HCT116 (cell line): ENCODE data around the gene NHLRC1. TPM values are rescaled to one million over a fixed set of nuclear protein-coding genes. Genes with fewer than 3 reads are reported as not detected.

Experiments
- ATAC-seq: fragments of 200-7000 bp; cut with Tn5 transposase; 2 replicates; pipeline ENCODE4 v1.9.1; 2020; ENCODE audit warnings: mild to moderate bottlenecking, moderate library complexity
- BruUV-seq: library from RNA; stranded (reverse); fragments of 400-500 nt; replicated peaks from 2 replicates; lab custom pipeline; 2021; lab: Mats Ljungman, UMichigan
- CTCF ChIA-PET: fragments of 300-600 bp; sonication (Branson Sonifier 250); formaldehyde crosslinking; loops from one replicate; lab custom pipeline; 2021; ENCODE audit warnings: antibody characterized with exemption; lab: Charles Lee
- POLR2A ChIA-PET: fragments of 300-600, 350-600 bp; sonication (Branson Sonifier 250); formaldehyde crosslinking; loops from one replicate; lab custom pipeline; 2021; ENCODE audit warnings: antibody characterized with exemption; lab: Charles Lee
- RAD21 ChIA-PET, 2 experiments: fragments of 300-600 bp; sonication (Branson Sonifier 250); formaldehyde crosslinking; loops; one replicate each; lab custom pipeline; 2023; ENCODE audit warnings: low total read pairs in 2 of 2; ENCODE audit not compliant: uncharacterized antibody in 2 of 2, unreplicated experiment in 2 of 2, low non-redundant PET in 1 of 2; lab: Charles Lee
- DNase-seq: peaks from one replicate; pipeline ENCODE4 v3.0.0-alpha.2; 2010; ENCODE audit warnings: low read depth, low spot score
- H2AFZ ChIP-seq: fragments of 200-600 bp; shearing (Covaris generic), sonication (generic); 2 replicates; pipeline ENCODE4 v1.6.1; 2017; ENCODE audit warnings: low read depth, mixed run types, mixed read lengths, antibody characterized with exemption, low read length; ENCODE audit not compliant: poor library complexity, severe bottlenecking
- H3K27ac ChIP-seq: 2 replicates; pipeline ENCODE4 v1.5.1; 2012; ENCODE audit warnings: low read depth, low read length
- H3K27me3 ChIP-seq: fragments of 200-600 bp; sonication (generic); 2 replicates; pipeline ENCODE4 v1.6.1; 2016; ENCODE audit warnings: mixed run types, low read length, mixed read lengths; ENCODE audit not compliant: insufficient read depth
- H3K36me3 ChIP-seq, 2 experiments: fragments of 200-500 bp in 1 of 2; fragments of 200-600 bp in 1 of 2; sonication (Bioruptor generic) in 1 of 2; sonication (generic) in 1 of 2; 2 replicates each; pipeline versions ENCODE4 v1.5.1 to v1.6.1; 2014 to 2016; ENCODE audit warnings: low read length in 2 of 2, inconsistent platforms in 1 of 2, mixed read lengths in 1 of 2, mixed run types in 1 of 2; ENCODE audit not compliant: insufficient read depth in 2 of 2, control insufficient read depth in 1 of 2
- H3K4me1 ChIP-seq, 2 experiments: fragments of 200-600 bp in 1 of 2; sonication (generic) in 1 of 2; 2 replicates each; pipeline versions ENCODE4 v1.5.1 to v1.6.1; 2012 to 2017; ENCODE audit warnings: low read length in 2 of 2, inconsistent platforms in 1 of 2, mild to moderate bottlenecking in 1 of 2, mixed read lengths in 1 of 2, mixed run types in 1 of 2, moderate library complexity in 1 of 2; ENCODE audit not compliant: insufficient read depth in 2 of 2, control insufficient read depth in 1 of 2
- H3K4me2 ChIP-seq: fragments of 200-600 bp; sonication (generic); 2 replicates; pipeline ENCODE4 v1.6.1; 2017; ENCODE audit warnings: mixed run types, low read length, mixed read lengths
- H3K4me3 ChIP-seq, 2 experiments: fragments of 200-600 bp in 1 of 2; sonication (generic) in 1 of 2; replicated peaks in 1 of 2; 2 replicates each; pipeline ENCODE4 v1.5.1; 2011 to 2016; ENCODE audit warnings: low read length in 2 of 2, control low read depth in 1 of 2, low read depth in 1 of 2, mild to moderate bottlenecking in 1 of 2, mixed read lengths in 1 of 2, mixed run types in 1 of 2
- H3K79me2 ChIP-seq: fragments of 200-600 bp; sonication (generic); 2 replicates; pipeline ENCODE4 v1.6.1; 2017; ENCODE audit warnings: mild to moderate bottlenecking, mixed run types, low read length, moderate library complexity, mixed read lengths; ENCODE audit not compliant: insufficient read depth
- H3K9ac ChIP-seq: fragments of 200-600 bp; sonication (generic); 2 replicates; pipeline ENCODE4 v1.6.1; 2016; ENCODE audit warnings: low read length, mixed read lengths
- H3K9me2 ChIP-seq: fragments of 200-600 bp; sonication (generic), shearing (Covaris generic); 2 replicates; pipeline ENCODE4 v1.6.1; 2017; ENCODE audit warnings: mixed run types, mild to moderate bottlenecking, moderate library complexity; ENCODE audit not compliant: insufficient read depth
- H3K9me3 ChIP-seq, 2 experiments: fragments of 200-500 bp in 1 of 2; fragments of 200-600 bp in 1 of 2; sonication (Bioruptor generic) in 1 of 2; sonication (generic) in 1 of 2; 2 replicates each; pipeline ENCODE4 v1.6.1; 2014 to 2017; ENCODE audit warnings: low read length in 2 of 2, mixed read lengths in 2 of 2, inconsistent platforms in 1 of 2, low read depth in 1 of 2, mild to moderate bottlenecking in 1 of 2, mixed run types in 1 of 2, moderate library complexity in 1 of 2; ENCODE audit not compliant: control insufficient read depth in 1 of 2, insufficient read depth in 1 of 2
- H4K20me1 ChIP-seq: fragments of 200-600 bp; sonication (generic), shearing (Covaris generic); 2 replicates; pipeline ENCODE4 v1.6.1; 2017; ENCODE audit warnings: mixed run types, mild to moderate bottlenecking, moderate library complexity; ENCODE audit not compliant: insufficient read depth
- EGR1 ChIP-seq: IDR thresholded peaks from 2 replicates; pipeline ENCODE4 v1.6.1; 2012; ENCODE audit warnings: low read depth
- ELF1 ChIP-seq: IDR thresholded peaks from 2 replicates; pipeline ENCODE4 v1.6.1; 2012; ENCODE audit warnings: low read depth, borderline replicate concordance
- EZH2 ChIP-seq: fragments of 200-600 bp; sonication (generic); IDR thresholded peaks from 2 replicates; pipeline ENCODE4 v1.6.1; 2017; ENCODE audit warnings: antibody characterized with exemption, mixed run types
- FOSL1 ChIP-seq: IDR thresholded peaks from 2 replicates; pipeline ENCODE4 v1.6.1; 2012; ENCODE audit warnings: low read depth
- JUND ChIP-seq: IDR thresholded peaks from 2 replicates; pipeline ENCODE4 v1.6.1; 2012
- POLR2AphosphoS5 ChIP-seq: IDR thresholded peaks from 2 replicates; pipeline ENCODE4 v1.6.1; 2011; ENCODE audit warnings: mild to moderate bottlenecking, low read depth, low read length, moderate library complexity
- SIN3A ChIP-seq: IDR thresholded peaks from 2 replicates; pipeline ENCODE4 v1.6.1; 2012; ENCODE audit warnings: low read depth
- SP1 ChIP-seq: IDR thresholded peaks from 2 replicates; pipeline ENCODE4 v1.6.1; 2012; ENCODE audit warnings: low read depth
- SRF ChIP-seq: IDR thresholded peaks from 2 replicates; pipeline ENCODE4 v1.6.1; 2012; ENCODE audit warnings: low read depth
- YY1 ChIP-seq: IDR thresholded peaks from 2 replicates; pipeline ENCODE4 v1.6.1; 2011; ENCODE audit warnings: low read length, low read depth, moderate library complexity, mild to moderate bottlenecking; ENCODE audit not compliant: insufficient replicate concordance; ENCODE audit errors: extremely low read depth
- ZNF274 ChIP-seq: fragments of 200-500 bp; sonication (Bioruptor generic); IDR thresholded peaks from 2 replicates; pipeline ENCODE4 v1.6.1; 2014; ENCODE audit warnings: mild to moderate bottlenecking, low read depth, low read length, inconsistent platforms
- intact Hi-C: fragments of 100-400 bp; cut with micrococcal nuclease; formaldehyde crosslinking; loops from 2 replicates; pipeline ENCODE4 v1.10.0; 2022
- total RNA-seq: library from RNA; stranded (reverse); gene quantifications from one replicate; pipeline ENCODE4 v1.2.1, GENCODE V29; 2021; ENCODE audit not compliant: unreplicated experiment
- TF ChIP-seq, protein P1 (sequence below): IDR thresholded peaks from 2 replicates; pipeline ENCODE4 v1.6.1; 2012; ENCODE audit warnings: low read depth
- TF ChIP-seq, protein P2 (sequence below): IDR thresholded peaks from 2 replicates; pipeline ENCODE4 v1.6.1; 2011; ENCODE audit warnings: mild to moderate bottlenecking, low read length, moderate library complexity; ENCODE audit not compliant: insufficient replicate concordance; ENCODE audit errors: extremely low read depth
- TF ChIP-seq, protein P3 (sequence below): IDR thresholded peaks from 2 replicates; pipeline ENCODE4 v1.6.1; 2012
- TF ChIP-seq, protein P4 (sequence below): IDR thresholded peaks from 2 replicates; pipeline ENCODE4 v1.6.1; 2012

Gene NHLRC1
- total RNA-seq, 1 experiment from 2014 or later: not detected

DNA sequence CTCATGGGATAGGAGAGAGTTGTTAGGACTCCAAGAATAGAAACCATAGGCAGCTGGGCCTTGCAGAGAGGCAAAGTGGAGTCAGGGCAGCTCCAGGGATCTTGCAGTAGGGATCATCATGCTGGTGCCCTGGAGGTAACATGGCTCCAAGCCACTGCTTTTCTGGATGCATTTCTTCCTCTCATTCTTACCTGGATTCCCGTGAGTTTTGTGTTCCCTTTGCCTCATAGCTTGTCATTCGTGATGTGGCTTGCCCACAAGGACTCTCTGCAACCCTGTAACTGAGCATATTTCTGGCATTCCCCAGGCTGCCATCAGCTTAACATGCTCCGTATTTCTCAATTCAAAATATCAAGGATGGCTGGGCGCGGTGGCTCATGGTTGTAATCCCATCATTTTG lies 5.3 kb downstream of the NHLRC1 start:
- intact Hi-C loops: no loop called here
- Histone ChIP-seq H3K36me3 (no peaks in the 10 kb centered on the region), H3K79me2 (no peaks in the 10 kb centered on the region), H3K9ac (no peak overlapping the region), H3K9me3 (no peaks in the 10 kb centered on the region), H3K9me2 (no peaks in the 10 kb centered on the region), H4K20me1 (no peaks in the 10 kb centered on the region), H3K27ac (no peak overlapping the region), H3K4me3 (no peak overlapping the region), H2AFZ (no peak overlapping the region), H3K4me2 (no peak overlapping the region), H3K27me3 (no peaks in the 10 kb centered on the region), H3K4me1 (no peaks in the 10 kb centered on the region)
- no TSS peak for BruUV-seq
- ChIA-PET POLR2A (no interaction called here), CTCF (no interaction called here), RAD21 (no interaction called here)
- ATAC-seq: no peak
- DNase-seq: no peak
- TF ChIP-seq, protein P1, sequence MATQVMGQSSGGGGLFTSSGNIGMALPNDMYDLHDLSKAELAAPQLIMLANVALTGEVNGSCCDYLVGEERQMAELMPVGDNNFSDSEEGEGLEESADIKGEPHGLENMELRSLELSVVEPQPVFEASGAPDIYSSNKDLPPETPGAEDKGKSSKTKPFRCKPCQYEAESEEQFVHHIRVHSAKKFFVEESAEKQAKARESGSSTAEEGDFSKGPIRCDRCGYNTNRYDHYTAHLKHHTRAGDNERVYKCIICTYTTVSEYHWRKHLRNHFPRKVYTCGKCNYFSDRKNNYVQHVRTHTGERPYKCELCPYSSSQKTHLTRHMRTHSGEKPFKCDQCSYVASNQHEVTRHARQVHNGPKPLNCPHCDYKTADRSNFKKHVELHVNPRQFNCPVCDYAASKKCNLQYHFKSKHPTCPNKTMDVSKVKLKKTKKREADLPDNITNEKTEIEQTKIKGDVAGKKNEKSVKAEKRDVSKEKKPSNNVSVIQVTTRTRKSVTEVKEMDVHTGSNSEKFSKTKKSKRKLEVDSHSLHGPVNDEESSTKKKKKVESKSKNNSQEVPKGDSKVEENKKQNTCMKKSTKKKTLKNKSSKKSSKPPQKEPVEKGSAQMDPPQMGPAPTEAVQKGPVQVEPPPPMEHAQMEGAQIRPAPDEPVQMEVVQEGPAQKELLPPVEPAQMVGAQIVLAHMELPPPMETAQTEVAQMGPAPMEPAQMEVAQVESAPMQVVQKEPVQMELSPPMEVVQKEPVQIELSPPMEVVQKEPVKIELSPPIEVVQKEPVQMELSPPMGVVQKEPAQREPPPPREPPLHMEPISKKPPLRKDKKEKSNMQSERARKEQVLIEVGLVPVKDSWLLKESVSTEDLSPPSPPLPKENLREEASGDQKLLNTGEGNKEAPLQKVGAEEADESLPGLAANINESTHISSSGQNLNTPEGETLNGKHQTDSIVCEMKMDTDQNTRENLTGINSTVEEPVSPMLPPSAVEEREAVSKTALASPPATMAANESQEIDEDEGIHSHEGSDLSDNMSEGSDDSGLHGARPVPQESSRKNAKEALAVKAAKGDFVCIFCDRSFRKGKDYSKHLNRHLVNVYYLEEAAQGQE: no peak
- TF ChIP-seq YY1 (no peak), JUND (no peak), EGR1 (no peak), POLR2AphosphoS5 (no peak), FOSL1 (no peak), EZH2 (no peak), SIN3A (no peak), SP1 (no peak), ZNF274 (no peak), ELF1 (no peak), SRF (no peak)
- TF ChIP-seq, protein P2, sequence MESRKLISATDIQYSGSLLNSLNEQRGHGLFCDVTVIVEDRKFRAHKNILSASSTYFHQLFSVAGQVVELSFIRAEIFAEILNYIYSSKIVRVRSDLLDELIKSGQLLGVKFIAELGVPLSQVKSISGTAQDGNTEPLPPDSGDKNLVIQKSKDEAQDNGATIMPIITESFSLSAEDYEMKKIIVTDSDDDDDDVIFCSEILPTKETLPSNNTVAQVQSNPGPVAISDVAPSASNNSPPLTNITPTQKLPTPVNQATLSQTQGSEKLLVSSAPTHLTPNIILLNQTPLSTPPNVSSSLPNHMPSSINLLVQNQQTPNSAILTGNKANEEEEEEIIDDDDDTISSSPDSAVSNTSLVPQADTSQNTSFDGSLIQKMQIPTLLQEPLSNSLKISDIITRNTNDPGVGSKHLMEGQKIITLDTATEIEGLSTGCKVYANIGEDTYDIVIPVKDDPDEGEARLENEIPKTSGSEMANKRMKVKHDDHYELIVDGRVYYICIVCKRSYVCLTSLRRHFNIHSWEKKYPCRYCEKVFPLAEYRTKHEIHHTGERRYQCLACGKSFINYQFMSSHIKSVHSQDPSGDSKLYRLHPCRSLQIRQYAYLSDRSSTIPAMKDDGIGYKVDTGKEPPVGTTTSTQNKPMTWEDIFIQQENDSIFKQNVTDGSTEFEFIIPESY: no peak
- TF ChIP-seq, protein P3, sequence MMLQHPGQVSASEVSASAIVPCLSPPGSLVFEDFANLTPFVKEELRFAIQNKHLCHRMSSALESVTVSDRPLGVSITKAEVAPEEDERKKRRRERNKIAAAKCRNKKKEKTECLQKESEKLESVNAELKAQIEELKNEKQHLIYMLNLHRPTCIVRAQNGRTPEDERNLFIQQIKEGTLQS: no peak
- TF ChIP-seq, protein P4, sequence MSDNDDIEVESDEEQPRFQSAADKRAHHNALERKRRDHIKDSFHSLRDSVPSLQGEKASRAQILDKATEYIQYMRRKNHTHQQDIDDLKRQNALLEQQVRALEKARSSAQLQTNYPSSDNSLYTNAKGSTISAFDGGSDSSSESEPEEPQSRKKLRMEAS: no peak
